H1 (cell line): Measurements from ENCODE around the gene TSKU. TPM values are rescaled to one million over a fixed set of nuclear protein-coding genes. Genes with fewer than 3 reads are reported as not detected.

Experiments
- CTCF ChIA-PET: fragments of 300-600 bp; sonication (Branson Sonifier 250); formaldehyde crosslinking; loops from one replicate; lab custom pipeline; 2021; ENCODE audit not compliant: partially characterized antibody; lab: Charles Lee
- POLR2A ChIA-PET: fragments of 300-600 bp; sonication (Branson Sonifier 250); formaldehyde crosslinking; loops from one replicate; lab custom pipeline; 2021; ENCODE audit warnings: inconsistent platforms; ENCODE audit not compliant: partially characterized antibody; lab: Charles Lee
- DNase-seq, 2 experiments: peaks; one replicate each; pipeline versions ENCODE4 v3.0.0 to v3.0.0-alpha.2; 2010 to 2022; ENCODE audit warnings: low spot score in 2 of 2, low read depth in 1 of 2, mixed read lengths in 1 of 2
- FAIRE-seq: peaks from 2 replicates; lab custom pipeline; 2011; peaks lifted over from hg19 to GRCh38; lab: Jason Lieb, UNC
- H2AFZ ChIP-seq: 2 replicates; pipeline ENCODE4 v1.8.1; 2012; ENCODE audit warnings: low read length, inconsistent platforms
- H2AK5ac ChIP-seq: 2 replicates; pipeline ENCODE4 v1.6.1; 2013; ENCODE audit warnings: low read depth, low read length
- H2BK120ac ChIP-seq: replicated peaks from 2 replicates; pipeline ENCODE3; 2013; ENCODE audit warnings: low read depth, low read length, inconsistent platforms
- H2BK12ac ChIP-seq: 2 replicates; pipeline ENCODE4 v1.6.1; 2013; ENCODE audit warnings: low read depth, low read length
- H2BK15ac ChIP-seq: 2 replicates; pipeline ENCODE4 v1.6.1; 2013; ENCODE audit warnings: low read length
- H2BK20ac ChIP-seq: 2 replicates; pipeline ENCODE4 v1.6.1; 2013; ENCODE audit warnings: low read length
- H2BK5ac ChIP-seq: 2 replicates; pipeline ENCODE4 v1.6.1; 2013; ENCODE audit warnings: low read depth, low read length
- H3K14ac ChIP-seq: 2 replicates; pipeline ENCODE4 v1.6.1; 2013; ENCODE audit warnings: inconsistent platforms; ENCODE audit not compliant: insufficient read length
- H3K18ac ChIP-seq: 2 replicates; pipeline ENCODE4 v1.6.1; 2013; ENCODE audit warnings: low read length; ENCODE audit errors: extremely low read depth
- H3K23ac ChIP-seq: 2 replicates; pipeline ENCODE4 v1.6.1; 2013; ENCODE audit warnings: inconsistent platforms; ENCODE audit not compliant: insufficient read length
- H3K23me2 ChIP-seq: 2 replicates; pipeline ENCODE4 v1.6.1; 2013; ENCODE audit warnings: low read depth, low read length
- H3K27ac ChIP-seq: 2 replicates; pipeline ENCODE4 v1.6.1; 2011; ENCODE audit warnings: low read depth, low read length, inconsistent platforms
- H3K27me3 ChIP-seq, 4 experiments: replicated peaks in 1 of 4; 1 replicate in 1 of 4; 2 replicates in 3 of 4; pipeline versions ENCODE4 v1.6.1 to v1.8.1; 2011 to 2013; ENCODE audit warnings: low read length in 3 of 4, mild to moderate bottlenecking in 3 of 4, inconsistent platforms in 2 of 4, mixed read lengths in 2 of 4, moderate library complexity in 1 of 4; ENCODE audit not compliant: control insufficient read depth in 3 of 4, insufficient read depth in 3 of 4; ENCODE audit errors: extremely low read depth in 1 of 4
- H3K36me3 ChIP-seq, 4 experiments: 2 replicates each; pipeline versions ENCODE4 v1.6.1 to v1.8.1; 2011 to 2013; ENCODE audit warnings: mild to moderate bottlenecking in 4 of 4, low read length in 3 of 4, moderate library complexity in 2 of 4, control low read depth in 1 of 4, inconsistent platforms in 1 of 4; ENCODE audit not compliant: insufficient read depth in 4 of 4, control insufficient read depth in 2 of 4
- H3K4ac ChIP-seq: replicated peaks from 2 replicates; pipeline ENCODE3; 2013; ENCODE audit warnings: low read length, low read depth, mixed read lengths, inconsistent platforms; ENCODE audit not compliant: insufficient read length
- H3K4me1 ChIP-seq, 4 experiments: replicated peaks in 1 of 4; 1 replicate in 1 of 4; 2 replicates in 3 of 4; pipeline versions ENCODE4 v1.6.1 to v1.8.1; 2011 to 2013; ENCODE audit warnings: low read length in 3 of 4, inconsistent platforms in 2 of 4, mixed read lengths in 1 of 4; ENCODE audit not compliant: insufficient read depth in 4 of 4, control insufficient read depth in 3 of 4
- H3K4me2 ChIP-seq, 2 experiments: 2 replicates each; pipeline versions ENCODE4 v1.6.1 to v1.8.1; 2011 to 2013; ENCODE audit warnings: low read depth in 2 of 2, low read length in 2 of 2, control low read depth in 1 of 2, inconsistent platforms in 1 of 2, mild to moderate bottlenecking in 1 of 2; ENCODE audit not compliant: insufficient read depth in 1 of 2
- H3K4me3 ChIP-seq, 4 experiments: fragments of 200-600, 300-600 bp in 1 of 4; sonication (generic), shearing (Covaris generic), sonication (Bioruptor Twin) in 1 of 4; 2 replicates each; pipeline versions ENCODE4 v1.5.1 to v1.8.1; 2011 to 2016; ENCODE audit warnings: low read length in 4 of 4, low read depth in 3 of 4, control low read depth in 2 of 4, inconsistent platforms in 2 of 4, mild to moderate bottlenecking in 2 of 4, mixed read lengths in 1 of 4, moderate library complexity in 1 of 4; ENCODE audit not compliant: insufficient read depth in 2 of 4; ENCODE audit errors: extremely low read depth in 1 of 4
- H3K56ac ChIP-seq: replicated peaks from 2 replicates; pipeline ENCODE3; 2013; ENCODE audit warnings: low read depth, mild to moderate bottlenecking, mixed read lengths, low read length, inconsistent platforms; ENCODE audit not compliant: insufficient read length
- H3K79me1 ChIP-seq: 2 replicates; pipeline ENCODE4 v1.6.1; 2013; ENCODE audit warnings: low read depth, low read length, control low read depth
- H3K79me2 ChIP-seq, 2 experiments: 2 replicates each; pipeline versions ENCODE4 v1.6.1 to v1.8.1; 2012 to 2013; ENCODE audit warnings: low read length in 2 of 2, mild to moderate bottlenecking in 2 of 2, inconsistent platforms in 1 of 2; ENCODE audit not compliant: insufficient read depth in 2 of 2, control insufficient read depth in 1 of 2
- H3K9ac ChIP-seq, 4 experiments: replicated peaks in 1 of 4; 1 replicate in 1 of 4; 2 replicates in 3 of 4; pipeline versions ENCODE4 v1.6.1 to v1.8.1; 2011 to 2013; ENCODE audit warnings: low read depth in 3 of 4, low read length in 3 of 4, control low read depth in 2 of 4, mild to moderate bottlenecking in 2 of 4, moderate library complexity in 2 of 4, inconsistent platforms in 1 of 4; ENCODE audit errors: extremely low read depth in 1 of 4
- H3K9me3 ChIP-seq, 2 experiments: 2 replicates each; pipeline versions ENCODE4 v1.6.1 to v1.8.1; 2012 to 2013; ENCODE audit warnings: mild to moderate bottlenecking in 2 of 2, moderate library complexity in 2 of 2, control low read depth in 1 of 2, inconsistent platforms in 1 of 2, low read depth in 1 of 2, low read length in 1 of 2, mixed read lengths in 1 of 2; ENCODE audit not compliant: insufficient read depth in 2 of 2
- H4K20me1 ChIP-seq, 2 experiments: replicated peaks in 1 of 2; 2 replicates each; pipeline versions ENCODE3 to v1.8.1; 2011 to 2013; ENCODE audit warnings: inconsistent platforms in 2 of 2, low read length in 2 of 2, mild to moderate bottlenecking in 1 of 2; ENCODE audit not compliant: insufficient read depth in 2 of 2, control insufficient read depth in 1 of 2
- H4K5ac ChIP-seq: 2 replicates; pipeline ENCODE4 v1.6.1; 2013; ENCODE audit warnings: low read length, low read depth, mixed read lengths, inconsistent platforms; ENCODE audit not compliant: insufficient read length
- H4K8ac ChIP-seq: 2 replicates; pipeline ENCODE4 v1.8.0; 2013; ENCODE audit warnings: mild to moderate bottlenecking, moderate library complexity, low read length, inconsistent platforms; ENCODE audit not compliant: insufficient read depth; ENCODE audit errors: extremely low read depth
- H4K91ac ChIP-seq: replicated peaks from 2 replicates; pipeline ENCODE3; 2013; ENCODE audit warnings: low read length, mixed read lengths, inconsistent platforms; ENCODE audit not compliant: insufficient read length
- BCL11A ChIP-seq, 2 experiments: IDR thresholded peaks; one replicate each; pipeline ENCODE4 v1.6.1; 2011; ENCODE audit warnings: low read depth in 2 of 2, low read length in 2 of 2, mild to moderate bottlenecking in 2 of 2
- CHD2 ChIP-seq: IDR thresholded peaks from 2 replicates; pipeline ENCODE4 v1.6.1; 2012; ENCODE audit warnings: low read length, improper control_type of control experiment
- EZH2 ChIP-seq: fragments of 200-600 bp; sonication (generic); IDR thresholded peaks from 2 replicates; pipeline ENCODE4 v1.7.1; 2012; ENCODE audit warnings: low read depth, mild to moderate bottlenecking, moderate library complexity, low read length, inconsistent platforms; ENCODE audit not compliant: severe bottlenecking
- POLR2AphosphoS5 ChIP-seq: IDR thresholded peaks from 2 replicates; pipeline ENCODE4 v1.6.1; 2011; ENCODE audit warnings: low read depth, low read length
- SIN3A ChIP-seq, 2 experiments: IDR thresholded peaks in 1 of 2; conservative IDR thresholded peaks in 1 of 2; 2 replicates each; pipeline ENCODE4 v1.6.1; 2011 to 2012; ENCODE audit warnings: low read length in 2 of 2, improper control_type of control experiment in 1 of 2, low read depth in 1 of 2, mild to moderate bottlenecking in 1 of 2
- SP2 ChIP-seq: IDR thresholded peaks from 2 replicates; pipeline ENCODE4 v1.6.1; 2012; ENCODE audit warnings: mild to moderate bottlenecking, low read length, inconsistent platforms
- TBP ChIP-seq: IDR thresholded peaks from 2 replicates; pipeline ENCODE4 v1.6.1; 2011; ENCODE audit warnings: low read depth, low read length, improper control_type of control experiment
- TEAD4 ChIP-seq: IDR thresholded peaks from 2 replicates; pipeline ENCODE4 v1.6.1; 2012; ENCODE audit warnings: low read depth, low read length, inconsistent platforms, mixed read lengths
- WGBS, 2 experiments: shearing (Covaris generic) in 1 of 2; methylation state at CpG; one replicate each; pipeline versions ENCODE4 v1.1.6 to v1.1.7; 2013 to 2015; ENCODE audit warnings: low lambda C conversion rate in 2 of 2, mixed read lengths in 2 of 2, inconsistent platforms in 1 of 2, low coverage in 1 of 2, missing lambda C conversion rate in 1 of 2; ENCODE audit not compliant: insufficient replicate concordance in 2 of 2, insufficient coverage in 1 of 2, insufficient read length in 1 of 2; ENCODE audit errors: extremely low coverage in 1 of 2, missing lambda C conversion rate in 1 of 2; 5-methylcytosine and 5-hydroxymethylcytosine counted together
- polyA plus RNA-seq, 7 experiments: library from polyadenylated mRNA; depleted of rRNA in 3 of 7; stranded (reverse) in 5 of 7; unstranded in 2 of 7; fragments of >200 nt in 5 of 7; fragments of 200-250 nt in 2 of 7; gene quantifications; 1 replicate in 5 of 7; 2 replicates in 1 of 7; 4 replicates in 1 of 7; pipeline versions ENCODE4 v1.2.1 to v1.2.3, GENCODE V29; 2011 to 2013; ENCODE audit warnings: missing spikeins in 2 of 7, mixed read lengths in 2 of 7
- total RNA-seq: library from RNA; stranded (reverse); fragmentation: NEBNext Ultra II Directional; extraction: Animal tissue kit (Norgen Biotek cat#: 25700); gene quantifications from 2 replicates; pipeline ENCODE4 v1.2.1, GENCODE V29; 2021
- TF ChIP-seq, protein P1 (sequence below), 3 experiments: IDR thresholded peaks; 1 replicate in 2 of 3; 2 replicates in 1 of 3; pipeline versions ENCODE4 v1.5.1 to v1.6.1; 2011; ENCODE audit warnings: low read length in 3 of 3, mild to moderate bottlenecking in 3 of 3, inconsistent platforms in 2 of 3, low read depth in 1 of 3, moderate library complexity in 1 of 3; ENCODE audit not compliant: insufficient read depth in 1 of 3; ENCODE audit errors: control extremely low read depth in 1 of 3
- TF ChIP-seq, protein P2 (sequence below): IDR thresholded peaks from 2 replicates; pipeline ENCODE4 v1.6.1; 2012; ENCODE audit warnings: inconsistent platforms

TSKU gene
- total and polyA plus RNA-seq, 2 of the 8 experiments (the other 6 are each of a cell fraction or from before 2014, with no cell fraction given), result 22.8 to 28.4 TPM

DNA sequence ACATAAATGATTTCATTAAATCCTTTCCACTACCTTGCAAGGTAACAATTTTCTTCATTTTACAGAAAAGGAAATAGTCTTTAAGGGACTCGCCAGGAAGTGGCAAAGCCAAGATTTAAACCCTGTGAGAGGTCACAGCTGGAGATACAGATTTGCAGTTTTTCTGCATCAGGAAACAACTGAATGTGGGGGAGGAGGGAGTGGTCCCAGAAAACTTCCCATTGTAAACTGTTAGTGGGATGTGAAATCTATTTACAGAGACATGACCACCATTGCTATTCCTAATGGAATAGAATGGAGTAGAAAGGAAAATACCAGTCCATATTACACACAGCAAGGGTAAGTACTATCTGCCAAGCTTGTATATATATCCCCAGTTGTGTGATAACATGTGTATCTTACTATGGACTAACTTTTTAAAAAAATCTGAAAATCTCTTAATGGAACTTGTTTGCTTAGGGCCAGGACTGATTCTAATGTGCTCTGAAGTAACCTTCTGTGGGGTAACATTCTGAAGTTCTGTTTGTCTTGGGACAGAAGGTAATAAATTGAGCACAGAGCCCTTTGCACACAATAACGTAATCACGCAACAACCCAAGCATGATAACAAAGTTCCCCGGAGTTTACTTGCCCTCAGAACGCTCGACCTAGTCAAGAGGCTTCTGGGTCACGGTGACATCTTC, 10.9 kb upstream of the TSKU start:
- no peak for FAIRE-seq
- peak overlapping the region; percentile 3 for H4K91ac ChIP-seq
- H3K27ac ChIP-seq, result no peak overlapping the region
- H2BK12ac ChIP-seq, result no peak overlapping the region
- no peaks in the 10 kb centered on the region for H3K79me2 ChIP-seq
- H2BK5ac ChIP-seq, result no peak overlapping the region
- H2BK15ac ChIP-seq, result no peak overlapping the region
- no peaks in the 10 kb centered on the region for H3K79me1 ChIP-seq
- 87% methylated on average over 7 of the region's 7 CpGs; no CpG with 5 or more reads in 1 of the 2 experiments for WGBS, 2 experiments
- peaks cover 6 to 28% (median 19%) of the 10 kb centered on the region in 4 experiments for H3K4me1 ChIP-seq
- H3K27me3 ChIP-seq, result no peaks in the 10 kb centered on the region
- H3K4me2 ChIP-seq, result no peak overlapping the region
- no peaks in the 10 kb centered on the region for H3K36me3 ChIP-seq
- no peaks in the 10 kb centered on the region for H3K23me2 ChIP-seq
- no peak overlapping the region for H3K56ac ChIP-seq
- H2BK120ac ChIP-seq, result no peak overlapping the region
- H2BK20ac ChIP-seq, result no peak overlapping the region
- H4K20me1 ChIP-seq, result no peaks in the 10 kb centered on the region
- H3K9ac ChIP-seq, result no peak overlapping the region
- H4K5ac ChIP-seq, result no peak overlapping the region
- DNase-seq, result no peak
- no peak overlapping the region for H3K4me3 ChIP-seq
- peaks cover 8 to 12% of the 10 kb centered on the region in 2 experiments for H3K9me3 ChIP-seq
- H3K18ac ChIP-seq, result no peak overlapping the region
- no peak overlapping the region for H4K8ac ChIP-seq
- H3K23ac ChIP-seq, result no peak overlapping the region
- H2AFZ ChIP-seq, result no peak overlapping the region
- no peak overlapping the region for H3K14ac ChIP-seq
- no peak overlapping the region for H3K4ac ChIP-seq
- ChIA-PET POLR2A (no interaction called here), CTCF (interaction anchor here (1.1 to 2.0 kb wide), 3 partner anchors 13 to 269 kb away, joined by 3 to 5 read pairs (median 5); no protein-coding TSS in a partner anchor)
- H2AK5ac ChIP-seq, result no peak overlapping the region
- TF ChIP-seq, protein P1, sequence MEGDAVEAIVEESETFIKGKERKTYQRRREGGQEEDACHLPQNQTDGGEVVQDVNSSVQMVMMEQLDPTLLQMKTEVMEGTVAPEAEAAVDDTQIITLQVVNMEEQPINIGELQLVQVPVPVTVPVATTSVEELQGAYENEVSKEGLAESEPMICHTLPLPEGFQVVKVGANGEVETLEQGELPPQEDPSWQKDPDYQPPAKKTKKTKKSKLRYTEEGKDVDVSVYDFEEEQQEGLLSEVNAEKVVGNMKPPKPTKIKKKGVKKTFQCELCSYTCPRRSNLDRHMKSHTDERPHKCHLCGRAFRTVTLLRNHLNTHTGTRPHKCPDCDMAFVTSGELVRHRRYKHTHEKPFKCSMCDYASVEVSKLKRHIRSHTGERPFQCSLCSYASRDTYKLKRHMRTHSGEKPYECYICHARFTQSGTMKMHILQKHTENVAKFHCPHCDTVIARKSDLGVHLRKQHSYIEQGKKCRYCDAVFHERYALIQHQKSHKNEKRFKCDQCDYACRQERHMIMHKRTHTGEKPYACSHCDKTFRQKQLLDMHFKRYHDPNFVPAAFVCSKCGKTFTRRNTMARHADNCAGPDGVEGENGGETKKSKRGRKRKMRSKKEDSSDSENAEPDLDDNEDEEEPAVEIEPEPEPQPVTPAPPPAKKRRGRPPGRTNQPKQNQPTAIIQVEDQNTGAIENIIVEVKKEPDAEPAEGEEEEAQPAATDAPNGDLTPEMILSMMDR (IDR thresholded peaks at IDR 0.05; ENCODE audit: control extremely low read depth in 1 of 3, insufficient read depth in 1 of 3, low read depth in 1 of 3, low read length in 3 of 3), result no peak
- no peak for TF ChIP-seq BCL11A (IDR thresholded peaks at IDR 0.05; ENCODE audit: low read depth in 2 of 2, low read length in 2 of 2)
- TF ChIP-seq SIN3A (conservative IDR thresholded peaks at IDR 0.05 in 1 of 2, IDR thresholded peaks at IDR 0.05 in 1 of 2; ENCODE audit: low read depth in 1 of 2, low read length in 2 of 2), result no peak
- TF ChIP-seq TBP, result no peak
- TF ChIP-seq EZH2, result no peak
- TF ChIP-seq TEAD4, result no peak
- TF ChIP-seq CHD2, result no peak
- TF ChIP-seq, protein P2, sequence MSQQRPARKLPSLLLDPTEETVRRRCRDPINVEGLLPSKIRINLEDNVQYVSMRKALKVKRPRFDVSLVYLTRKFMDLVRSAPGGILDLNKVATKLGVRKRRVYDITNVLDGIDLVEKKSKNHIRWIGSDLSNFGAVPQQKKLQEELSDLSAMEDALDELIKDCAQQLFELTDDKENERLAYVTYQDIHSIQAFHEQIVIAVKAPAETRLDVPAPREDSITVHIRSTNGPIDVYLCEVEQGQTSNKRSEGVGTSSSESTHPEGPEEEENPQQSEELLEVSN, result no peak
- TF ChIP-seq POLR2AphosphoS5, result no peak
- TF ChIP-seq SP2, result no peak
